Tibial nerve (tissue), 3 donors: Measurements from ENCODE around the gene ITGA8.

Experiments
- POLR2A ChIP-seq, 2 donors: fragments of 450-650 bp; IDR thresholded peaks; one replicate each; pipeline ENCODE4 v1.6.1; 2017; ENCODE audit warnings: antibody characterized with exemption in 2 of 2, mild to moderate bottlenecking in 2 of 2, moderate library complexity in 2 of 2
- TF ChIP-seq, protein P1 (sequence below), 5 experiments: fragments of 200-600 bp in 3 of 5; fragments of 450-650 bp in 2 of 5; sonication (generic) in 3 of 5; IDR thresholded peaks; one replicate each; pipeline ENCODE4 v1.5.1; 2016 to 2019; ENCODE audit warnings: antibody characterized with exemption in 5 of 5, mild to moderate bottlenecking in 3 of 5, moderate library complexity in 2 of 5

- no peak for TF ChIP-seq POLR2A (IDR thresholded peaks at IDR 0.05)
- TF ChIP-seq, protein P1, sequence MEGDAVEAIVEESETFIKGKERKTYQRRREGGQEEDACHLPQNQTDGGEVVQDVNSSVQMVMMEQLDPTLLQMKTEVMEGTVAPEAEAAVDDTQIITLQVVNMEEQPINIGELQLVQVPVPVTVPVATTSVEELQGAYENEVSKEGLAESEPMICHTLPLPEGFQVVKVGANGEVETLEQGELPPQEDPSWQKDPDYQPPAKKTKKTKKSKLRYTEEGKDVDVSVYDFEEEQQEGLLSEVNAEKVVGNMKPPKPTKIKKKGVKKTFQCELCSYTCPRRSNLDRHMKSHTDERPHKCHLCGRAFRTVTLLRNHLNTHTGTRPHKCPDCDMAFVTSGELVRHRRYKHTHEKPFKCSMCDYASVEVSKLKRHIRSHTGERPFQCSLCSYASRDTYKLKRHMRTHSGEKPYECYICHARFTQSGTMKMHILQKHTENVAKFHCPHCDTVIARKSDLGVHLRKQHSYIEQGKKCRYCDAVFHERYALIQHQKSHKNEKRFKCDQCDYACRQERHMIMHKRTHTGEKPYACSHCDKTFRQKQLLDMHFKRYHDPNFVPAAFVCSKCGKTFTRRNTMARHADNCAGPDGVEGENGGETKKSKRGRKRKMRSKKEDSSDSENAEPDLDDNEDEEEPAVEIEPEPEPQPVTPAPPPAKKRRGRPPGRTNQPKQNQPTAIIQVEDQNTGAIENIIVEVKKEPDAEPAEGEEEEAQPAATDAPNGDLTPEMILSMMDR (IDR thresholded peaks at IDR 0.05) = no peak
Observed at GRCh38 chr10:15542817-15543216, 176.9 kb downstream of the ITGA8 start.
